ENCODE measurements around the gene ADGRA3.

GRCh38 chr4:22522706-22523501, 7.0 kb upstream of the ADGRA3 start:
- TF ChIP-seq POLR2A (IDR thresholded peaks at IDR 0.05) (no peak), POLR2AphosphoS5 (IDR thresholded peaks at IDR 0.05) (no peak)
- TF ChIP-seq, protein P1, sequence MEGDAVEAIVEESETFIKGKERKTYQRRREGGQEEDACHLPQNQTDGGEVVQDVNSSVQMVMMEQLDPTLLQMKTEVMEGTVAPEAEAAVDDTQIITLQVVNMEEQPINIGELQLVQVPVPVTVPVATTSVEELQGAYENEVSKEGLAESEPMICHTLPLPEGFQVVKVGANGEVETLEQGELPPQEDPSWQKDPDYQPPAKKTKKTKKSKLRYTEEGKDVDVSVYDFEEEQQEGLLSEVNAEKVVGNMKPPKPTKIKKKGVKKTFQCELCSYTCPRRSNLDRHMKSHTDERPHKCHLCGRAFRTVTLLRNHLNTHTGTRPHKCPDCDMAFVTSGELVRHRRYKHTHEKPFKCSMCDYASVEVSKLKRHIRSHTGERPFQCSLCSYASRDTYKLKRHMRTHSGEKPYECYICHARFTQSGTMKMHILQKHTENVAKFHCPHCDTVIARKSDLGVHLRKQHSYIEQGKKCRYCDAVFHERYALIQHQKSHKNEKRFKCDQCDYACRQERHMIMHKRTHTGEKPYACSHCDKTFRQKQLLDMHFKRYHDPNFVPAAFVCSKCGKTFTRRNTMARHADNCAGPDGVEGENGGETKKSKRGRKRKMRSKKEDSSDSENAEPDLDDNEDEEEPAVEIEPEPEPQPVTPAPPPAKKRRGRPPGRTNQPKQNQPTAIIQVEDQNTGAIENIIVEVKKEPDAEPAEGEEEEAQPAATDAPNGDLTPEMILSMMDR (IDR thresholded peaks at IDR 0.05) = no peak
